ENCODE data around the gene SCAMP4.
A peak's percentile ranks its signal among the peaks of the same experiment; 100 is the strongest.

Gene SCAMP4

DNA sequence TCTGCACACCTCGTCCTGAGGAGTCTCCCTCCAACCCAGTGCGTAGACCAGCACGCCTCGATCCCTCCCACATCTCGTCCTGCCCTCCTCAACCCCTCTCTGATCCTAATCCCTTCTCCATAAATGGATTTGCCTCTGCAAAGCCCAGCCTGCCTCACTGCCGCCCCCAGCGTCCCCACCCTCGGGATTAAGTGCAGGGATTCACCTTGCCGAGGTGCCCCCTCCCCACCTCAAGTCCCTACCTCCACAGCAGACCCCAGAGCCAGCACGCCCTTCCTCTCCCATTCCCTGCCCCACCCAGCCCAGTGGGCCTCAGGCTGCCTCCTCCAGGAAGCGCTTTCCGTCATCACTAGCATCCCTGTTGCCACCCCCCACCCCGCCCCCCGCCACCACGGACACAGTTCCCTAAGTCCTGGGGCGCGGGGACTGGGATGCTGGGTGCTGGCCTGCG, 45.8 kb upstream of the SCAMP4 start:
- H2BK12ac ChIP-seq (ENCODE audit: low read length): no peak overlapping the region
- H3K18ac ChIP-seq (ENCODE audit: low read length): peak overlapping the region; percentile 81
- peak overlapping the region; percentile 57 for H3K4me2 ChIP-seq (ENCODE audit: insufficient read depth, low read length, poor library complexity, severe bottlenecking)
- peak overlapping the region; percentile 89 for H3K23ac ChIP-seq (ENCODE audit: low read depth, low read length, poor library complexity)
- H3K9ac ChIP-seq (ENCODE audit: low read depth, low read length, poor library complexity): peak overlapping the region; percentile 72
- H3K36me3 ChIP-seq (replicated peaks in 1 of 2; ENCODE audit: control insufficient read depth in 2 of 2, insufficient read depth in 2 of 2, low read length in 2 of 2): no peaks in the 10 kb centered on the region
- H3K4me1 ChIP-seq (ENCODE audit: control insufficient read depth in 2 of 2, insufficient read depth in 1 of 2, low read depth in 1 of 2, low read length in 2 of 2): peaks cover 52 to 62% of the 10 kb centered on the region in 2 donors
- peaks cover 19% of the 10 kb centered on the region for H3K79me1 ChIP-seq (ENCODE audit: low read depth, low read length)
- H3K9me3 ChIP-seq (replicated peaks in 1 of 2; ENCODE audit: control insufficient read depth in 2 of 2, insufficient read depth in 1 of 2, low read depth in 1 of 2, low read length in 2 of 2): no peaks in the 10 kb centered on the region
- H4K91ac ChIP-seq (ENCODE audit: low read depth, low read length, poor library complexity): no peak overlapping the region
- no peak overlapping the region for H3K4me3 ChIP-seq (ENCODE audit: low read length in 2 of 2)
- peak overlapping the region; percentile 85 for H2BK15ac ChIP-seq (ENCODE audit: low read length)
- no peak overlapping the region for H2BK120ac ChIP-seq (ENCODE audit: low read depth, low read length)
- H2BK5ac ChIP-seq (ENCODE audit: low read length): peak overlapping the region; percentile 6
- WGBS, 2 donors (ENCODE audit: extremely low coverage in 2 of 2, insufficient read length in 2 of 2, insufficient replicate concordance in 1 of 2): no CpG with 5 or more reads among the region's 18 CpGs
- DNase-seq (ENCODE audit: low spot score): no peak
- H3K27ac ChIP-seq (replicated peaks; ENCODE audit: low read length): no peak overlapping the region
- peaks cover 7 to 66% (median 22%) of the 10 kb centered on the region in 3 experiments for H3K27me3 ChIP-seq (ENCODE audit: control insufficient read depth in 3 of 3, insufficient read depth in 3 of 3, low read depth in 1 of 3, low read length in 3 of 3)
- H3K4ac ChIP-seq (ENCODE audit: low read length): no peak overlapping the region
- H3K14ac ChIP-seq (ENCODE audit: low read length): no peak overlapping the region
- no peak overlapping the region for H2AFZ ChIP-seq (ENCODE audit: low read length)
- H4K8ac ChIP-seq (ENCODE audit: low read depth, low read length): no peak overlapping the region
- H2AK5ac ChIP-seq (ENCODE audit: low read depth, low read length): peak overlapping the region; percentile 94

GRCh38 chr19:1860042-1860775, 45.0 kb upstream of the SCAMP4 start:
- no CpG with 5 or more reads among the region's 32 CpGs for WGBS, 2 donors (ENCODE audit: extremely low coverage in 2 of 2, insufficient read length in 2 of 2, insufficient replicate concordance in 1 of 2)
- Histone ChIP-seq H3K9ac (ENCODE audit: low read depth, low read length, poor library complexity) (peak overlapping the region; percentile 9), H3K18ac (ENCODE audit: low read length) (peak overlapping the region; percentile 81), H3K23ac (ENCODE audit: low read depth, low read length, poor library complexity) (peak overlapping the region; percentile 89), H3K79me1 (ENCODE audit: low read depth, low read length) (peaks cover 19% of the 10 kb centered on the region), H3K4me1 (ENCODE audit: control insufficient read depth in 2 of 2, insufficient read depth in 1 of 2, low read depth in 1 of 2, low read length in 2 of 2) (peaks cover 47 to 64% of the 10 kb centered on the region in 2 donors), H3K4me2 (ENCODE audit: insufficient read depth, low read length, poor library complexity, severe bottlenecking) (peak overlapping the region; percentile 57), H2BK15ac (ENCODE audit: low read length) (peak overlapping the region; percentile 85), H2BK12ac (ENCODE audit: low read length) (no peak overlapping the region), H3K27me3 (ENCODE audit: control insufficient read depth in 3 of 3, insufficient read depth in 3 of 3, low read depth in 1 of 3, low read length in 3 of 3) (peaks cover 7 to 66% (median 22%) of the 10 kb centered on the region in 3 experiments), H3K4ac (ENCODE audit: low read length) (no peak overlapping the region), H4K91ac (ENCODE audit: low read depth, low read length, poor library complexity) (no peak overlapping the region), H2BK5ac (ENCODE audit: low read length) (no peak overlapping the region), H2BK120ac (ENCODE audit: low read depth, low read length) (no peak overlapping the region), H3K14ac (ENCODE audit: low read length) (no peak overlapping the region), H3K4me3 (ENCODE audit: low read length in 2 of 2) (peak overlapping the region in 1 of 2 donors; percentile 43), H4K8ac (ENCODE audit: low read depth, low read length) (no peak overlapping the region), H3K27ac (replicated peaks; ENCODE audit: low read length) (no peak overlapping the region), H2AK5ac (ENCODE audit: low read depth, low read length) (peak overlapping the region; percentile 94), H3K36me3 (replicated peaks in 1 of 2; ENCODE audit: control insufficient read depth in 2 of 2, insufficient read depth in 2 of 2, low read length in 2 of 2) (no peaks in the 10 kb centered on the region), H3K9me3 (replicated peaks in 1 of 2; ENCODE audit: control insufficient read depth in 2 of 2, insufficient read depth in 1 of 2, low read depth in 1 of 2, low read length in 2 of 2) (no peaks in the 10 kb centered on the region), H2AFZ (ENCODE audit: low read length) (no peak overlapping the region)
- peak; percentile 78 for DNase-seq (ENCODE audit: low spot score)

GRCh38 chr19:1860821-1861598, 44.2 kb upstream of the SCAMP4 start:
- H3K79me1 ChIP-seq (ENCODE audit: low read depth, low read length): peaks cover 19% of the 10 kb centered on the region
- H3K27ac ChIP-seq (replicated peaks; ENCODE audit: low read length): no peak overlapping the region
- H3K9ac ChIP-seq (ENCODE audit: low read depth, low read length, poor library complexity): no peak overlapping the region
- no peak overlapping the region for H4K91ac ChIP-seq (ENCODE audit: low read depth, low read length, poor library complexity)
- peak overlapping the region; percentile 26 to 90 for H3K4me3 ChIP-seq (ENCODE audit: low read length in 2 of 2)
- H3K4ac ChIP-seq (ENCODE audit: low read length): no peak overlapping the region
- H3K4me2 ChIP-seq (ENCODE audit: insufficient read depth, low read length, poor library complexity, severe bottlenecking): peak overlapping the region; percentile 97
- H4K8ac ChIP-seq (ENCODE audit: low read depth, low read length): no peak overlapping the region
- H2AFZ ChIP-seq (ENCODE audit: low read length): no peak overlapping the region
- H3K4me1 ChIP-seq (ENCODE audit: control insufficient read depth in 2 of 2, insufficient read depth in 1 of 2, low read depth in 1 of 2, low read length in 2 of 2): peaks cover 41 to 59% of the 10 kb centered on the region in 2 donors
- peaks cover 7 to 65% (median 22%) of the 10 kb centered on the region in 3 experiments for H3K27me3 ChIP-seq (ENCODE audit: control insufficient read depth in 3 of 3, insufficient read depth in 3 of 3, low read depth in 1 of 3, low read length in 3 of 3)
- no CpG with 5 or more reads among the region's 28 CpGs for WGBS, 2 donors (ENCODE audit: extremely low coverage in 2 of 2, insufficient read length in 2 of 2, insufficient replicate concordance in 1 of 2)
- peak overlapping the region; percentile 80 for H3K23ac ChIP-seq (ENCODE audit: low read depth, low read length, poor library complexity)
- no peak overlapping the region for H2BK120ac ChIP-seq (ENCODE audit: low read depth, low read length)
- H2BK12ac ChIP-seq (ENCODE audit: low read length): no peak overlapping the region
- DNase-seq (ENCODE audit: low spot score): no peak
- H3K36me3 ChIP-seq (replicated peaks in 1 of 2; ENCODE audit: control insufficient read depth in 2 of 2, insufficient read depth in 2 of 2, low read length in 2 of 2): no peaks in the 10 kb centered on the region
- peak overlapping the region; percentile 64 for H3K18ac ChIP-seq (ENCODE audit: low read length)
- peak overlapping the region; percentile 73 for H2BK15ac ChIP-seq (ENCODE audit: low read length)
- no peak overlapping the region for H3K14ac ChIP-seq (ENCODE audit: low read length)
- H3K9me3 ChIP-seq (replicated peaks in 1 of 2; ENCODE audit: control insufficient read depth in 2 of 2, insufficient read depth in 1 of 2, low read depth in 1 of 2, low read length in 2 of 2): no peaks in the 10 kb centered on the region
- H2BK5ac ChIP-seq (ENCODE audit: low read length): peak overlapping the region; percentile 87
- H2AK5ac ChIP-seq (ENCODE audit: low read depth, low read length): peak overlapping the region; percentile 11

GRCh38 chr19:1861599-1862031, 43.6 kb upstream of the SCAMP4 start:
- no peak overlapping the region for H2AFZ ChIP-seq (ENCODE audit: low read length)
- H2BK15ac ChIP-seq (ENCODE audit: low read length): peak overlapping the region; percentile 73
- peak overlapping the region; percentile 80 for H3K23ac ChIP-seq (ENCODE audit: low read depth, low read length, poor library complexity)
- H3K9ac ChIP-seq (ENCODE audit: low read depth, low read length, poor library complexity): no peak overlapping the region
- peak overlapping the region; percentile 11 for H2AK5ac ChIP-seq (ENCODE audit: low read depth, low read length)
- H3K9me3 ChIP-seq (replicated peaks in 1 of 2; ENCODE audit: control insufficient read depth in 2 of 2, insufficient read depth in 1 of 2, low read depth in 1 of 2, low read length in 2 of 2): no peaks in the 10 kb centered on the region
- no peaks in the 10 kb centered on the region for H3K36me3 ChIP-seq (replicated peaks in 1 of 2; ENCODE audit: control insufficient read depth in 2 of 2, insufficient read depth in 2 of 2, low read length in 2 of 2)
- H3K18ac ChIP-seq (ENCODE audit: low read length): peak overlapping the region; percentile 64
- H2BK12ac ChIP-seq (ENCODE audit: low read length): no peak overlapping the region
- no peak overlapping the region for H4K91ac ChIP-seq (ENCODE audit: low read depth, low read length, poor library complexity)
- peaks cover 19% of the 10 kb centered on the region for H3K79me1 ChIP-seq (ENCODE audit: low read depth, low read length)
- no peak overlapping the region for H3K14ac ChIP-seq (ENCODE audit: low read length)
- no peak for DNase-seq (ENCODE audit: low spot score)
- H2BK120ac ChIP-seq (ENCODE audit: low read depth, low read length): no peak overlapping the region
- no peak overlapping the region for H4K8ac ChIP-seq (ENCODE audit: low read depth, low read length)
- H3K4me3 ChIP-seq (ENCODE audit: low read length in 2 of 2): peak overlapping the region; percentile 69 to 90
- H3K27ac ChIP-seq (replicated peaks; ENCODE audit: low read length): no peak overlapping the region
- peak overlapping the region; percentile 97 for H3K4me2 ChIP-seq (ENCODE audit: insufficient read depth, low read length, poor library complexity, severe bottlenecking)
- peaks cover 36 to 54% of the 10 kb centered on the region in 2 donors for H3K4me1 ChIP-seq (ENCODE audit: control insufficient read depth in 2 of 2, insufficient read depth in 1 of 2, low read depth in 1 of 2, low read length in 2 of 2)
- no CpG with 5 or more reads among the region's 23 CpGs for WGBS, 2 donors (ENCODE audit: extremely low coverage in 2 of 2, insufficient read length in 2 of 2, insufficient replicate concordance in 1 of 2)
- H3K4ac ChIP-seq (ENCODE audit: low read length): no peak overlapping the region
- H2BK5ac ChIP-seq (ENCODE audit: low read length): peak overlapping the region; percentile 87
- peaks cover 7 to 59% (median 22%) of the 10 kb centered on the region in 3 experiments for H3K27me3 ChIP-seq (ENCODE audit: control insufficient read depth in 3 of 3, insufficient read depth in 3 of 3, low read depth in 1 of 3, low read length in 3 of 3)

All from neuronal stem cell (in vitro differentiated cells).